WTC11 (cell line): ENCODE data around the gene UIMC1. TPM values are rescaled to one million over a fixed set of nuclear protein-coding genes. Genes with fewer than 3 reads are reported as not detected.

Experiments
- ATAC-seq: fragments of 200-7000 bp; cut with Tn5 transposase; 2 replicates; pipeline ENCODE4 v1.10.0; 2021; ENCODE audit warnings: mild to moderate bottlenecking, moderate library complexity
- CTCF ChIA-PET: fragments of 300-600 bp; sonication (Branson Sonifier 250); formaldehyde crosslinking; loops from one replicate; lab custom pipeline; 2021; ENCODE audit warnings: antibody characterized with exemption; lab: Charles Lee
- POLR2A ChIA-PET: fragments of 350-600 bp; sonication (Branson Sonifier 250); formaldehyde crosslinking; loops from one replicate; lab custom pipeline; 2021; ENCODE audit warnings: antibody characterized with exemption; lab: Charles Lee
- DNase-seq: peaks from one replicate; pipeline ENCODE4 v3.0.0; 2021; ENCODE audit warnings: low spot score
- H3K27ac Mint-ChIP-seq: 2 replicates; pipeline ENCODE4 v1.8.0; 2021; ENCODE audit warnings: mixed read lengths
- H3K27me3 Mint-ChIP-seq: 2 replicates; pipeline ENCODE4 v1.8.0; 2021; ENCODE audit warnings: low read depth, mild to moderate bottlenecking, moderate library complexity, mixed read lengths
- H3K36me3 Mint-ChIP-seq: 2 replicates; pipeline ENCODE4 v1.8.0; 2021; ENCODE audit warnings: mixed read lengths
- H3K4me1 Mint-ChIP-seq: 2 replicates; pipeline ENCODE4 v1.8.0; 2022; ENCODE audit warnings: mixed read lengths
- H3K4me3 Mint-ChIP-seq: 2 replicates; pipeline ENCODE4 v1.8.0; 2021; ENCODE audit warnings: mild to moderate bottlenecking, moderate library complexity, mixed read lengths
- H3K9me3 Mint-ChIP-seq: 2 replicates; pipeline ENCODE4 v1.8.0; 2021; ENCODE audit warnings: mixed read lengths
- ATF1 ChIP-seq: sonication (generic); formaldehyde crosslinking; IDR thresholded peaks from 2 replicates; pipeline ENCODE4 v1.8.1; 2023; ENCODE audit warnings: mild to moderate bottlenecking, moderate library complexity, missing genetic modification reagents
- CBFB ChIP-seq: sonication (generic); formaldehyde crosslinking; IDR thresholded peaks from 2 replicates; pipeline ENCODE4 v1.8.1; 2022; ENCODE audit warnings: mild to moderate bottlenecking, low read depth, missing genetic modification reagents
- ELF4 ChIP-seq: sonication (generic); formaldehyde crosslinking; IDR thresholded peaks from 2 replicates; pipeline ENCODE4 v1.8.1; 2022; ENCODE audit warnings: low read depth, mild to moderate bottlenecking, moderate library complexity, missing genetic modification reagents
- EMX1 ChIP-seq: fragments of 250-450 bp; sonication (Bioruptor Pico); IDR thresholded peaks from 2 replicates; pipeline ENCODE4 v1.8.0; 2021; ENCODE audit warnings: mild to moderate bottlenecking
- FOXP1 ChIP-seq: sonication (generic); formaldehyde crosslinking; IDR thresholded peaks from 2 replicates; pipeline ENCODE4 v1.8.0; 2022; ENCODE audit warnings: missing genetic modification reagents, mild to moderate bottlenecking, moderate library complexity, borderline replicate concordance
- GRHL2 ChIP-seq: fragments of 250-450 bp; sonication (Bioruptor Pico); IDR thresholded peaks from 2 replicates; pipeline ENCODE4 v1.8.0; 2022; ENCODE audit warnings: mild to moderate bottlenecking, moderate library complexity; ENCODE audit not compliant: insufficient replicate concordance, severe bottlenecking
- MYBL2 ChIP-seq: sonication (generic); formaldehyde crosslinking; IDR thresholded peaks from 2 replicates; pipeline ENCODE4 v1.8.1; 2023; ENCODE audit warnings: mild to moderate bottlenecking, moderate library complexity, missing genetic modification reagents
- NFYB ChIP-seq: sonication (generic); formaldehyde crosslinking; conservative IDR thresholded peaks from 2 replicates; pipeline ENCODE4 v1.8.0; 2022; ENCODE audit warnings: low read depth, missing genetic modification reagents
- NR2C2 ChIP-seq: sonication (generic); formaldehyde crosslinking; IDR thresholded peaks from 2 replicates; pipeline ENCODE4 v1.8.0; 2022; ENCODE audit warnings: mild to moderate bottlenecking, missing genetic modification reagents
- PRRX2 ChIP-seq: fragments of 250-450 bp; sonication (Bioruptor Pico); IDR thresholded peaks from 2 replicates; pipeline ENCODE4 v1.8.0; 2021; ENCODE audit warnings: mild to moderate bottlenecking
- RELA ChIP-seq: sonication (generic); formaldehyde crosslinking; IDR thresholded peaks from 2 replicates; pipeline ENCODE4 v1.8.1; 2022; ENCODE audit warnings: missing genetic modification reagents, mild to moderate bottlenecking, borderline replicate concordance
- RORB ChIP-seq: fragments of 250-450 bp; sonication (Bioruptor Pico); IDR thresholded peaks from 2 replicates; pipeline ENCODE4 v1.9.0; 2021; ENCODE audit warnings: mild to moderate bottlenecking
- TCF7 ChIP-seq: sonication (generic); formaldehyde crosslinking; IDR thresholded peaks from 2 replicates; pipeline ENCODE4 v1.8.0; 2022; ENCODE audit warnings: mild to moderate bottlenecking, low read depth, missing genetic modification reagents, moderate library complexity
- TEAD1 ChIP-seq: sonication (generic); formaldehyde crosslinking; IDR thresholded peaks from 2 replicates; pipeline ENCODE4 v1.8.0; 2022; ENCODE audit warnings: mild to moderate bottlenecking, missing genetic modification reagents
- ZBTB21 ChIP-seq: sonication (generic); formaldehyde crosslinking; IDR thresholded peaks from 2 replicates; pipeline ENCODE4 v1.8.1; 2023; ENCODE audit warnings: mild to moderate bottlenecking, missing genetic modification reagents, borderline replicate concordance
- ZNF671 ChIP-seq: fragments of 250-450 bp; sonication (Bioruptor Pico); IDR thresholded peaks from 2 replicates; pipeline ENCODE4 v1.8.0; 2021; ENCODE audit warnings: mild to moderate bottlenecking
- total RNA-seq: library from RNA; stranded (reverse); gene quantifications from 3 replicates; pipeline ENCODE4 v1.2.3, GENCODE V29; 2021
- TF ChIP-seq, protein P1 (sequence below): fragments of 250-450 bp; sonication (Bioruptor Pico); IDR thresholded peaks from 2 replicates; pipeline ENCODE4 v2.1.2; 2022; ENCODE audit warnings: mild to moderate bottlenecking, moderate library complexity
- TF ChIP-seq, protein P2 (sequence below): sonication (generic); formaldehyde crosslinking; conservative IDR thresholded peaks from 2 replicates; pipeline ENCODE4 v1.8.1; 2023; ENCODE audit warnings: mild to moderate bottlenecking, low read depth, missing genetic modification reagents, moderate library complexity
- TF ChIP-seq, protein P3 (sequence below): sonication (generic); formaldehyde crosslinking; IDR thresholded peaks from 2 replicates; pipeline ENCODE4 v1.8.1; 2023; ENCODE audit warnings: mild to moderate bottlenecking, missing genetic modification reagents, moderate library complexity
- TF ChIP-seq, protein P4 (sequence below): sonication (generic); formaldehyde crosslinking; IDR thresholded peaks from 2 replicates; pipeline ENCODE4 v1.8.1; 2022; ENCODE audit warnings: mild to moderate bottlenecking, moderate library complexity, missing genetic modification reagents
- TF ChIP-seq, protein P5 (sequence below): fragments of 250-450 bp; sonication (Bioruptor Pico); IDR thresholded peaks from 2 replicates; pipeline ENCODE4 v1.9.0; 2021; ENCODE audit warnings: mild to moderate bottlenecking
- TF ChIP-seq, protein P6 (sequence below): fragments of 250-450 bp; sonication (Bioruptor Pico); conservative IDR thresholded peaks from 2 replicates; pipeline ENCODE4 v1.9.0; 2021; ENCODE audit warnings: mild to moderate bottlenecking
- TF ChIP-seq, protein P7 (sequence below): sonication (generic); formaldehyde crosslinking; conservative IDR thresholded peaks from 2 replicates; pipeline ENCODE4 v1.8.1; 2022; ENCODE audit warnings: mild to moderate bottlenecking, missing genetic modification reagents
- TF ChIP-seq, protein P8 (sequence below): sonication (generic); formaldehyde crosslinking; IDR thresholded peaks from 2 replicates; pipeline ENCODE4 v1.8.0; 2023; ENCODE audit warnings: mild to moderate bottlenecking, missing genetic modification reagents

UIMC1 gene
- total RNA-seq, 1 experiment from 2014 or later: 48.0 TPM

DNA sequence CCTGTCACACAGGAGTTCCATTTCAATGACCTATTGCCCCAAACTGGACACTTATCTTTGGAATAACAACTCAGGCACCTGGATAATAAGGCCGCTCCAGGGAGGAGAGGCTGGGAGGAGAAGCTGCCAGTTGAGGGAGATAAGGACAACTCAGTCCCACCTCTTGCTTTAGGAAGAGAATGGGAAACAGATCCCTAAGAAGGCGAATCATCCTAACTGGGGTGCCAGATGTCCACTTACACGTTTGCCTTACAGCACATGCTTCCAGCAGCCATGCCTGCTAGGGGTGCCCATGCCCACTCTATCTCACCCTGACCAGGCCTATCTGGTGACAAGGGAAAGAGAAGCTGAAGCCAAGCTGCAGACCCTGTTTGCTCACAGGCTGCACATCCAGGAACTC, 113.9 kb downstream of the UIMC1 start:
- no peaks in the 10 kb centered on the region; the same call in 1 of the 2 replicates for H3K27me3 Mint-ChIP-seq
- no peak overlapping the region for H3K4me3 Mint-ChIP-seq
- ATAC-seq (no peak), DNase-seq (no peak)
- peaks cover 4% of the 10 kb centered on the region for H3K4me1 Mint-ChIP-seq
- no peaks in the 10 kb centered on the region for H3K9me3 Mint-ChIP-seq
- ChIA-PET CTCF (interaction anchor here (1.0 to 2.4 kb wide), 3 partner anchors 9 to 232 kb away, joined by 3 to 10 read pairs (median 3); no protein-coding TSS in a partner anchor), POLR2A (no interaction called here)
- TF ChIP-seq RORB (no peak), ZNF671 (CRISPR knock-in tag) (no peak), TCF7 (CRISPR knock-in tag) (no peak), PRRX2 (CRISPR knock-in tag) (no peak), NFYB (CRISPR knock-in tag) (no peak), NR2C2 (no peak), TEAD1 (CRISPR knock-in tag) (no peak)
- TF ChIP-seq, protein P1, sequence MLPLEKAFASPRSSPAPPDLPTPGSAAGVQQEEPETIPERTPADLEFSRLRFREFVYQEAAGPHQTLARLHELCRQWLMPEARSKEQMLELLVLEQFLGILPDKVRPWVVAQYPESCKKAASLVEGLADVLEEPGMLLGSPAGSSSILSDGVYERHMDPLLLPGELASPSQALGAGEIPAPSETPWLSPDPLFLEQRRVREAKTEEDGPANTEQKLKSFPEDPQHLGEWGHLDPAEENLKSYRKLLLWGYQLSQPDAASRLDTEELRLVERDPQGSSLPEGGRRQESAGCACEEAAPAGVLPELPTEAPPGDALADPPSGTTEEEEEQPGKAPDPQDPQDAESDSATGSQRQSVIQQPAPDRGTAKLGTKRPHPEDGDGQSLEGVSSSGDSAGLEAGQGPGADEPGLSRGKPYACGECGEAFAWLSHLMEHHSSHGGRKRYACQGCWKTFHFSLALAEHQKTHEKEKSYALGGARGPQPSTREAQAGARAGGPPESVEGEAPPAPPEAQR (CRISPR knock-in tag): no peak
- H3K36me3 Mint-ChIP-seq: no peaks in the 10 kb centered on the region
- H3K27ac Mint-ChIP-seq: no peak overlapping the region

DNA sequence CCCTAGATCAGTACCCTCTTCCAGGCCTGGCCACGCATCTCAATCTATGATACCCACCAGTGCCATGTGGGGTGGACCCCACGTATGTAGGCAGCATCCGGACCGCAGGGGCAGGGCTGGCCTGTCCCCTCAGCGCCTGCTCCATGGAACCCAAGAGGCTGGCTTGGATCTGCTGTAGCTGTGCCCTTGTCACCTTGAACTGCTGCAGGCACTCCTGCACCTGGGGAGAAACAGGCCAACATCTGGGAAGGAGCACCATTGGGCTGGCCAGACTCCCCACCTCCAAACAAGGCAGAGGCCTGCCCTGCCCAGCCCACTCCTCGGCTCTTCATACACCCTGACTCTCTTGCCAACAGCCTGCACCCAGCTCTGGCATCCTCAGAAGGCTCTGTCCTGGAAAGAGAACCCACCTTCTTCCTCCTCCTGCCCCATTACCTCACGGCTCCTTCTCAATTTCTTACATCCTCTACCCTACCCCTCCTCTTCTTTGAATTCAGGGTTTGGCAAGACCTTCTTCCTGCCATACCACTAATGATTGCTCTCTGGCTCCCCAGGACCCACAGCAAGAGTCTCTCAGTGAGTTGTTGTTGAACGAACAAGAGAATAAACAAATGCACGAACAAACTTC, 115.1 kb downstream of the UIMC1 start:
- H3K9me3 Mint-ChIP-seq: no peaks in the 10 kb centered on the region
- H3K36me3 Mint-ChIP-seq: no peaks in the 10 kb centered on the region
- H3K4me3 Mint-ChIP-seq: no peak overlapping the region
- ChIA-PET POLR2A (no interaction called here), CTCF (interaction anchor here (1.4 to 2.4 kb wide), 2 partner anchors 231 kb away, joined by 4 to 10 read pairs; no protein-coding TSS in a partner anchor)
- no peaks in the 10 kb centered on the region; the same call in 1 of the 2 replicates for H3K27me3 Mint-ChIP-seq
- H3K4me1 Mint-ChIP-seq: no peaks in the 10 kb centered on the region
- DNase-seq (no peak), ATAC-seq (no peak)
- H3K27ac Mint-ChIP-seq: no peak overlapping the region
- TF ChIP-seq, protein P2, sequence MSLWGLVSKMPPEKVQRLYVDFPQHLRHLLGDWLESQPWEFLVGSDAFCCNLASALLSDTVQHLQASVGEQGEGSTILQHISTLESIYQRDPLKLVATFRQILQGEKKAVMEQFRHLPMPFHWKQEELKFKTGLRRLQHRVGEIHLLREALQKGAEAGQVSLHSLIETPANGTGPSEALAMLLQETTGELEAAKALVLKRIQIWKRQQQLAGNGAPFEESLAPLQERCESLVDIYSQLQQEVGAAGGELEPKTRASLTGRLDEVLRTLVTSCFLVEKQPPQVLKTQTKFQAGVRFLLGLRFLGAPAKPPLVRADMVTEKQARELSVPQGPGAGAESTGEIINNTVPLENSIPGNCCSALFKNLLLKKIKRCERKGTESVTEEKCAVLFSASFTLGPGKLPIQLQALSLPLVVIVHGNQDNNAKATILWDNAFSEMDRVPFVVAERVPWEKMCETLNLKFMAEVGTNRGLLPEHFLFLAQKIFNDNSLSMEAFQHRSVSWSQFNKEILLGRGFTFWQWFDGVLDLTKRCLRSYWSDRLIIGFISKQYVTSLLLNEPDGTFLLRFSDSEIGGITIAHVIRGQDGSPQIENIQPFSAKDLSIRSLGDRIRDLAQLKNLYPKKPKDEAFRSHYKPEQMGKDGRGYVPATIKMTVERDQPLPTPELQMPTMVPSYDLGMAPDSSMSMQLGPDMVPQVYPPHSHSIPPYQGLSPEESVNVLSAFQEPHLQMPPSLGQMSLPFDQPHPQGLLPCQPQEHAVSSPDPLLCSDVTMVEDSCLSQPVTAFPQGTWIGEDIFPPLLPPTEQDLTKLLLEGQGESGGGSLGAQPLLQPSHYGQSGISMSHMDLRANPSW (CRISPR knock-in tag): no peak
- TF ChIP-seq GRHL2 (CRISPR knock-in tag): no peak
- no peak for TF ChIP-seq ZBTB21 (CRISPR knock-in tag)
- no peak for TF ChIP-seq EMX1
- no peak for TF ChIP-seq MYBL2
- TF ChIP-seq, protein P3, sequence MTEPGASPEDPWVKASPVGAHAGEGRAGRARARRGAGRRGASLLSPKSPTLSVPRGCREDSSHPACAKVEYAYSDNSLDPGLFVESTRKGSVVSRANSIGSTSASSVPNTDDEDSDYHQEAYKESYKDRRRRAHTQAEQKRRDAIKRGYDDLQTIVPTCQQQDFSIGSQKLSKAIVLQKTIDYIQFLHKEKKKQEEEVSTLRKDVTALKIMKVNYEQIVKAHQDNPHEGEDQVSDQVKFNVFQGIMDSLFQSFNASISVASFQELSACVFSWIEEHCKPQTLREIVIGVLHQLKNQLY (CRISPR knock-in tag): no peak
- TF ChIP-seq, protein P4, sequence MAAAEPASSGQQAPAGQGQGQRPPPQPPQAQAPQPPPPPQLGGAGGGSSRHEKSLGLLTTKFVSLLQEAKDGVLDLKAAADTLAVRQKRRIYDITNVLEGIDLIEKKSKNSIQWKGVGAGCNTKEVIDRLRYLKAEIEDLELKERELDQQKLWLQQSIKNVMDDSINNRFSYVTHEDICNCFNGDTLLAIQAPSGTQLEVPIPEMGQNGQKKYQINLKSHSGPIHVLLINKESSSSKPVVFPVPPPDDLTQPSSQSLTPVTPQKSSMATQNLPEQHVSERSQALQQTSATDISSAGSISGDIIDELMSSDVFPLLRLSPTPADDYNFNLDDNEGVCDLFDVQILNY: no peak
- no peak for TF ChIP-seq ATF1 (CRISPR knock-in tag)
- TF ChIP-seq RELA (CRISPR knock-in tag): no peak
- TF ChIP-seq, protein P5, sequence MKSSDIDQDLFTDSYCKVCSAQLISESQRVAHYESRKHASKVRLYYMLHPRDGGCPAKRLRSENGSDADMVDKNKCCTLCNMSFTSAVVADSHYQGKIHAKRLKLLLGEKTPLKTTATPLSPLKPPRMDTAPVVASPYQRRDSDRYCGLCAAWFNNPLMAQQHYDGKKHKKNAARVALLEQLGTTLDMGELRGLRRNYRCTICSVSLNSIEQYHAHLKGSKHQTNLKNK (CRISPR knock-in tag): no peak
- TF ChIP-seq NFYB (CRISPR knock-in tag): no peak
- no peak for TF ChIP-seq ELF4 (CRISPR knock-in tag)
- TF ChIP-seq, protein P6, sequence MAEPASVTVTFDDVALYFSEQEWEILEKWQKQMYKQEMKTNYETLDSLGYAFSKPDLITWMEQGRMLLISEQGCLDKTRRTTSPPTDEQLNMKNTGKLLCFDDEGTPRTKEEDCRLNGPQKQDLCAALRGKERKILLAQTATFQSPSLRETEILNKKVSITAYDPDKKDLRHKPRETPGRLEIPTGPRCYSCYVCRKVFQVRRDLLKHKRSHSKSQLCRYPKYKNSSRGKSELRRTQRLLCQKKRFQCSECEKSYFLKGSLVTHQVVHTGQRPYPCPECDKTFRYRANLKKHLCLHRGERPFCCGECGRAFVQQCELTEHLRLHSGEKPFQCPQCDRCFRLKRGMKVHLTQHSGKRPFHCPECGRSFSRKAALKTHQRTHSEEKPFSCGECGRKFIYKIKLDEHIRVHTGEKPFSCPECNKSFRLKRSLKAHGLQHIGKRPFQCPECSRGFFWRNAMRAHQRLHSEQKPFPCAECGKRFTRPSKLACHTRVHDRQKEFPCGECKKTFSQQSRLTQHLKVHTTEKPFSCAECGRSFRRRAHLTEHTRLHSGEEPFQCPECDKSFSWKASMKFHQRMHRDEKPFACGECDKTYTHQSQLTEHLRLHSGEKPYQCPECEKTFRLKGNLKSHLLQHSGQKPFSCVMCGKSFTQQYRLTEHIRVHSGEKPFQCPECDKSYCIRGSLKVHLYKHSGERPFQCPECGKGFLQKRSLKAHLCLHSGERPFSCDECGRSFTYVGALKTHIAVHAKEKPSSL: no peak
- no peak for TF ChIP-seq FOXP1
- TF ChIP-seq, protein P7, sequence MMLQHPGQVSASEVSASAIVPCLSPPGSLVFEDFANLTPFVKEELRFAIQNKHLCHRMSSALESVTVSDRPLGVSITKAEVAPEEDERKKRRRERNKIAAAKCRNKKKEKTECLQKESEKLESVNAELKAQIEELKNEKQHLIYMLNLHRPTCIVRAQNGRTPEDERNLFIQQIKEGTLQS (CRISPR knock-in tag): no peak
- no peak for TF ChIP-seq CBFB (CRISPR knock-in tag)
- TF ChIP-seq, protein P8, sequence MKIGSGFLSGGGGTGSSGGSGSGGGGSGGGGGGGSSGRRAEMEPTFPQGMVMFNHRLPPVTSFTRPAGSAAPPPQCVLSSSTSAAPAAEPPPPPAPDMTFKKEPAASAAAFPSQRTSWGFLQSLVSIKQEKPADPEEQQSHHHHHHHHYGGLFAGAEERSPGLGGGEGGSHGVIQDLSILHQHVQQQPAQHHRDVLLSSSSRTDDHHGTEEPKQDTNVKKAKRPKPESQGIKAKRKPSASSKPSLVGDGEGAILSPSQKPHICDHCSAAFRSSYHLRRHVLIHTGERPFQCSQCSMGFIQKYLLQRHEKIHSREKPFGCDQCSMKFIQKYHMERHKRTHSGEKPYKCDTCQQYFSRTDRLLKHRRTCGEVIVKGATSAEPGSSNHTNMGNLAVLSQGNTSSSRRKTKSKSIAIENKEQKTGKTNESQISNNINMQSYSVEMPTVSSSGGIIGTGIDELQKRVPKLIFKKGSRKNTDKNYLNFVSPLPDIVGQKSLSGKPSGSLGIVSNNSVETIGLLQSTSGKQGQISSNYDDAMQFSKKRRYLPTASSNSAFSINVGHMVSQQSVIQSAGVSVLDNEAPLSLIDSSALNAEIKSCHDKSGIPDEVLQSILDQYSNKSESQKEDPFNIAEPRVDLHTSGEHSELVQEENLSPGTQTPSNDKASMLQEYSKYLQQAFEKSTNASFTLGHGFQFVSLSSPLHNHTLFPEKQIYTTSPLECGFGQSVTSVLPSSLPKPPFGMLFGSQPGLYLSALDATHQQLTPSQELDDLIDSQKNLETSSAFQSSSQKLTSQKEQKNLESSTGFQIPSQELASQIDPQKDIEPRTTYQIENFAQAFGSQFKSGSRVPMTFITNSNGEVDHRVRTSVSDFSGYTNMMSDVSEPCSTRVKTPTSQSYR (CRISPR knock-in tag): no peak
